CD14-positive monocyte (primary cell): ENCODE results near the gene SMAD1. TPM values are rescaled to one million over a fixed set of nuclear protein-coding genes. Genes with fewer than 3 reads are reported as not detected.
A peak's percentile ranks its signal among the peaks of the same experiment; 100 is the strongest.

Experiments
- DNase-seq, 3 donors: peaks; one replicate each; pipeline ENCODE4 v3.0.0-alpha.2; 2011 to 2022
- H2AFZ ChIP-seq: 2 replicates; pipeline ENCODE4 v1.6.0; 2012; ENCODE audit warnings: mild to moderate bottlenecking, low read depth, low read length, inconsistent platforms; ENCODE audit not compliant: insufficient read depth, poor library complexity, severe bottlenecking
- H3K27ac ChIP-seq, 2 donors: 1 replicate in 1 of 2; 2 replicates in 1 of 2; pipeline ENCODE4 v1.5.1; 2012 to 2013; ENCODE audit warnings: low read length in 2 of 2, control low read depth in 1 of 2, inconsistent platforms in 1 of 2, low read depth in 1 of 2, mild to moderate bottlenecking in 1 of 2
- H3K27me3 ChIP-seq, 2 donors: one replicate each; pipeline versions ENCODE4 v1.6.0 to v1.6.1; 2011 to 2013; ENCODE audit warnings: low read length in 2 of 2; ENCODE audit not compliant: control insufficient read depth in 2 of 2, insufficient read depth in 2 of 2
- H3K36me3 ChIP-seq, 2 donors: replicated peaks in 1 of 2; 1 replicate in 1 of 2; 2 replicates in 1 of 2; pipeline versions ENCODE4 v1.5.1 to v1.6.1; 2012 to 2013; ENCODE audit warnings: low read length in 2 of 2, control low read depth in 1 of 2, inconsistent platforms in 1 of 2, mild to moderate bottlenecking in 1 of 2; ENCODE audit not compliant: insufficient read depth in 2 of 2, control insufficient read depth in 1 of 2
- H3K4me1 ChIP-seq, 2 donors: 1 replicate in 1 of 2; 2 replicates in 1 of 2; pipeline versions ENCODE4 v1.5.1 to v1.6.1; 2012 to 2013; ENCODE audit warnings: low read length in 2 of 2, control low read depth in 1 of 2, inconsistent platforms in 1 of 2, mild to moderate bottlenecking in 1 of 2, moderate library complexity in 1 of 2; ENCODE audit not compliant: insufficient read depth in 2 of 2, control insufficient read depth in 1 of 2
- H3K4me2 ChIP-seq: replicated peaks from 2 replicates; pipeline ENCODE3; 2012; ENCODE audit warnings: low read length, moderate library complexity, mild to moderate bottlenecking; ENCODE audit not compliant: poor library complexity, severe bottlenecking; ENCODE audit errors: extremely low read depth
- H3K4me3 ChIP-seq, 3 experiments: fragments of 200-600 bp in 1 of 3; sonication (generic) in 1 of 3; replicated peaks in 1 of 3; 1 replicate in 2 of 3; 2 replicates in 1 of 3; pipeline ENCODE4 v1.5.1; 2011 to 2013; ENCODE audit warnings: low read length in 3 of 3, mild to moderate bottlenecking in 3 of 3, control low read depth in 2 of 3, low read depth in 2 of 3, inconsistent platforms in 1 of 3, moderate library complexity in 1 of 3
- H3K79me2 ChIP-seq: 2 replicates; pipeline ENCODE4 v1.6.0; 2012; ENCODE audit warnings: mild to moderate bottlenecking, control low read depth, inconsistent platforms, low read length, moderate library complexity; ENCODE audit not compliant: insufficient read depth
- H3K9ac ChIP-seq: 2 replicates; pipeline ENCODE4 v1.6.0; 2017; ENCODE audit warnings: low read length, mild to moderate bottlenecking; ENCODE audit not compliant: insufficient read depth, poor library complexity, severe bottlenecking
- H3K9me3 ChIP-seq, 2 donors: replicated peaks in 1 of 2; 1 replicate in 1 of 2; 2 replicates in 1 of 2; pipeline versions ENCODE4 v1.5.1 to v1.6.1; 2012 to 2013; ENCODE audit warnings: low read length in 2 of 2, control low read depth in 1 of 2; ENCODE audit not compliant: control insufficient read depth in 1 of 2, insufficient read depth in 1 of 2
- H4K20me1 ChIP-seq: 2 replicates; pipeline ENCODE4 v1.6.0; 2012; ENCODE audit warnings: mild to moderate bottlenecking, low read length, control low read depth, moderate library complexity; ENCODE audit not compliant: insufficient read depth
- H3K27ac Mint-ChIP-seq, 7 donors: one replicate each; pipeline ENCODE4 v1.8.0; 2020; ENCODE audit warnings: mild to moderate bottlenecking in 7 of 7, mixed read lengths in 7 of 7, moderate library complexity in 6 of 7, inconsistent platforms in 2 of 7
- H3K27me3 Mint-ChIP-seq, 3 donors: one replicate each; pipeline ENCODE4 v1.8.0; 2021 to 2022; ENCODE audit warnings: low read depth in 3 of 3, mild to moderate bottlenecking in 3 of 3, mixed read lengths in 3 of 3, moderate library complexity in 3 of 3, inconsistent platforms in 1 of 3
- H3K36me3 Mint-ChIP-seq, 2 donors: one replicate each; pipeline ENCODE4 v1.8.0; 2020; ENCODE audit warnings: mixed read lengths in 2 of 2, inconsistent platforms in 1 of 2, mild to moderate bottlenecking in 1 of 2
- H3K4me1 Mint-ChIP-seq: one replicate; pipeline ENCODE4 v1.8.0; 2020; ENCODE audit warnings: mild to moderate bottlenecking, mixed read lengths
- H3K4me3 Mint-ChIP-seq, 2 donors: one replicate each; pipeline ENCODE4 v1.8.0; 2020; ENCODE audit warnings: mild to moderate bottlenecking in 2 of 2, mixed read lengths in 2 of 2, moderate library complexity in 1 of 2
- H3K9me3 Mint-ChIP-seq, 7 donors: one replicate each; pipeline ENCODE4 v1.8.0; 2020 to 2022; ENCODE audit warnings: mixed read lengths in 7 of 7, mild to moderate bottlenecking in 6 of 7, moderate library complexity in 6 of 7, inconsistent platforms in 2 of 7
- CTCF ChIP-seq: fragments of 200-600 bp; IDR thresholded peaks from one replicate; pipeline ENCODE4 v1.8.0; 2022; ENCODE audit warnings: antibody characterized with exemption, mild to moderate bottlenecking
- WGBS: methylation state at CpG from one replicate; pipeline ENCODE4 v1.1.5; 2013; ENCODE audit warnings: missing lambda C conversion rate; ENCODE audit not compliant: insufficient coverage; 5-methylcytosine and 5-hydroxymethylcytosine counted together
- intact Hi-C, 2 donors: fragments of 100-400 bp; cut with micrococcal nuclease; formaldehyde crosslinking; loops; one replicate each; pipeline versions ENCODE4 v1.15.0 to v1.15.1; 2023
- polyA plus RNA-seq, 3 donors: library from polyadenylated mRNA; depleted of rRNA in 1 of 3; unstranded in 2 of 3; stranded (reverse) in 1 of 3; fragments of 300-500 nt in 2 of 3; fragments of >200 nt in 1 of 3; fragmentation: Illumina TruSeq in 2 of 3; gene quantifications; 1 replicate in 2 of 3; 2 replicates in 1 of 3; pipeline ENCODE4 v1.2.3, GENCODE V29; 2012 to 2021

The SMAD1 gene
- polyA plus RNA-seq, 3 donors, result 8.2 to 14.4 (median 8.7) TPM

- TF ChIP-seq CTCF, result peak; percentile 96
- H3K36me3 Mint-ChIP-seq, result peaks cover 24 to 29% of the 10 kb centered on the region in 2 donors
- intact Hi-C loops, result loop anchor here in 1 of 2 donors (10.0 kb wide), 1 partner anchor 323 kb away; no protein-coding TSS in a partner anchor
These were observed 76.1 kb downstream of the SMAD1 start for GRCh38 chr4:145557720-145558119.

GRCh38 chr4:145563293-145563985, 81.8 kb downstream of the SMAD1 start:
- no peak for TF ChIP-seq CTCF
- H3K4me1 Mint-ChIP-seq, result no peaks in the 10 kb centered on the region
- peaks cover 0 to 3% (median 2%) of the 10 kb centered on the region in 7 donors for H3K9me3 Mint-ChIP-seq
- WGBS, result 82% methylated on average over 3 of the region's 7 CpGs
- Histone ChIP-seq H3K9ac (no peak overlapping the region), H3K27ac (no peak overlapping the region), H4K20me1 (no peaks in the 10 kb centered on the region), H3K9me3 (no peaks in the 10 kb centered on the region), H3K27me3 (no peaks in the 10 kb centered on the region), H3K79me2 (no peaks in the 10 kb centered on the region), H3K4me1 (no peaks in the 10 kb centered on the region), H2AFZ (no peak overlapping the region), H3K36me3 (peaks cover 2 to 4% of the 10 kb centered on the region in 2 donors), H3K4me3 (no peak overlapping the region), H3K4me2 (no peak overlapping the region)
- DNase-seq, result no peak
- H3K4me3 Mint-ChIP-seq, result no peak overlapping the region
- no peak overlapping the region for H3K27ac Mint-ChIP-seq
- H3K27me3 Mint-ChIP-seq, result peaks cover 1 to 3% (median 2%) of the 10 kb centered on the region in 3 donors
- intact Hi-C loops, result no loop called here
- H3K36me3 Mint-ChIP-seq, result peaks cover 9 to 10% of the 10 kb centered on the region in 2 donors

More at GRCh38 chr4:145557720-145558119, 76.1 kb downstream of the SMAD1 start:
- H3K9ac ChIP-seq, result no peak overlapping the region
- H3K9me3 ChIP-seq, result no peaks in the 10 kb centered on the region
- peaks cover 4 to 26% of the 10 kb centered on the region in 2 donors for H3K36me3 ChIP-seq
- no peaks in the 10 kb centered on the region for H3K4me1 Mint-ChIP-seq
- no peaks in the 10 kb centered on the region for H3K79me2 ChIP-seq
- peaks cover 0 to 2% (median 0%) of the 10 kb centered on the region in 7 donors for H3K9me3 Mint-ChIP-seq
- H3K27ac Mint-ChIP-seq, result no peak overlapping the region
- peak; percentile 29 to 50 (median 44) for DNase-seq
- H3K27me3 ChIP-seq, result no peaks in the 10 kb centered on the region
- no peak overlapping the region for H3K27ac ChIP-seq
- no peaks in the 10 kb centered on the region for H4K20me1 ChIP-seq
- no CpG with 5 or more reads among the region's 3 CpGs for WGBS
- H3K4me2 ChIP-seq, result no peak overlapping the region
- peaks cover 0 to 2% (median 0%) of the 10 kb centered on the region in 3 donors for H3K27me3 Mint-ChIP-seq
- H2AFZ ChIP-seq, result no peak overlapping the region
- H3K4me1 ChIP-seq, result no peaks in the 10 kb centered on the region
- H3K4me3 Mint-ChIP-seq, result no peak overlapping the region
- H3K4me3 ChIP-seq, result no peak overlapping the region
